GM19239 (cell line): ENCODE measurements around the gene MINAR2.
A peak's percentile ranks its signal among the peaks of the same experiment; 100 is the strongest.

Experiments
- DNase-seq: peaks from one replicate; pipeline ENCODE4 v3.0.0; 2011; ENCODE audit warnings: low spot score; ENCODE audit not compliant: insufficient read length
- FAIRE-seq: peaks from 2 replicates; lab custom pipeline; 2011; peaks lifted over from hg19 to GRCh38; lab: Jason Lieb, UNC

MINAR2 gene

DNA sequence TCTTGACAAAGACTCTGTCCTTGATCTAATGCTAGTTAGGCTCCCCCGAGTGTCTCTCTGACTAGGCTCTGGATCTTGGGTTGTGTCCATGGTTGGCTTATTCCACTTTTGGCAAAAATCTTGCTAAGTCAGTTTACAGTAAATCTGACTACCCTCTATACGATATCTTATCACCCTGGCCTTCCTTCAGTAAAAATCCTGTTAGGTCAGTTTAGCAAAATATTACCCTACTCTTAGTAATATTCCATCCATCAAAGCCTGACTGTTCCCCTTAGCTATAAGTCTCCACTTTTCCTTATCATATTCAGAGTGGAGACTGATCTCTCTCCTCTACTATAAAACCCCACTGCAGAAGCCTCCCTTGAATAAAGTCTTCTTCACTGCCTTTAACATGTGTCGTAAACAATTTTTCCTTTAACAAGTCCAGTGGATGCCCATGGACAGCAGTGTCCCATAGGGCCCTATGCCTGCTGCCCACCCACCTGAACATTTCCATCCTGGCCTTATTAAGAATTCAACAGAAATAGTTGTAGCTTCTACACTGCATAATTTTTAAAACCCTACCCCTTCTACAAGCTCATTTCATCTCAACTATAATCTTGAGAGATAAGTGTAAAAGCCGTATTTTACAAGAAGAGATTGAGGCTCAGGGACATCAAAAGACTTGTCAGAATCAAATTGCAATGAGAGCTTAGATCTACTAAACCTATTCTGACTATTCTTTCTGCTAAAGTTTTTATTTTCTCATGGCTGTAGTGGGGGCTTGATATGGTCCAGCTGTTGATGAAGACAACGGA lies 22.3 kb downstream of the MINAR2 start:
- DNase-seq (no peak), FAIRE-seq (no peak)

DNA sequence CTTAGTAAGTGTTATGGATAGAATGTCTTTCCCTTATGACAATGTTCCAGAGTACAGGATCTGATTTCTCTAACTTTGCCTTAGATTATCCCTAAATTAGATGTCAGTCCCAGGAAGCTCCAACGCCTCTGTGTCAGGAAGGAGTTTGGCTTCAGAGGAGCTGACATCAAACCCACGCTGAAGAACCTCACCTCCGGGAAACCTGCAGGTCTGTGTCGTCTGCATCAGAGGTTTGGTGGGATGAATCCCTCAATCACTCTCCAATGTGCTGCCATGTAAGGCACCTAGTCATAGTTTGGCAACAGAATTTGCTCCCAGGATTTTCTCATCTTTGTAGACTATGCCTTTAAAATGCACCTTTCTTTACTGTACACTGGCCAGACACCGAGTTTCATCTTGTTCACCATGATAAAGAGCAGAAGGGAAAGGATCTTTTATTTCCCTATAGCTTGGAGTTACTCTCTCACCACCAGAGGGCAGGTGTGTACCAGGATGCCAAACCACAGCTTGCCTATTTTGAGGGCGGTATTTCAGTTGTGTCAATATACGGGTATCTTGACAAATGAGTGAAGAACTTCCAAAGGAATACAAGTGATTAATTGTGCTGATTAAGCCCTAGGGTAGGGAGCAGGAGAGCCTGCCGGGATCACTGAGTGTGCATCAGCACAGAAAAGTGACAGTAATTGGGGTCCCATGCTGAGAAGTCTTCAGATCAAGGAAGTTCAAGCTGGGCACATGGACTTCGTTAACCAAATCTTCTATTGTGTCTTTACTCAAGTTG lies 23.4 kb downstream of the MINAR2 start:
- DNase-seq (peak; percentile 10), FAIRE-seq (peak; percentile 68)

DNA sequence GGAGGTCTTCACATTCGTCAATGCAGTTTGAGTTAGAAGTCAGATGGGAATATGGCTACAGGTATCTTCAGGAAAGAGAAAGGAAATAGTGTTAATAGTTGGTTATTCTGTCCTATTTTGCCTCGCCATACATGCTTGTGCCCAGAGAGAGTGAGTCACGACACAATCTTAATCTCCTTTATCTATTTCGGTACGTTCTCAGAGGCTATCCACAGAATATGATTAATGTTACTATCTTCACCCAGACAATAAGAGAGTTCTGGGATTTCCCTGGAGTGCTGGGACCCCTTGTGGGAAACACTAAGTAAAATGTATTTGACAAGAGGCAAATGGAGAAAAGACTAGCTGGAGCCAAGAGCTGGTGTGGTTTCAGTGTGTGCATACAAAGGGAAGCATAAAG lies 25.5 kb downstream of the MINAR2 start:
- no peak for FAIRE-seq
- DNase-seq: no peak

DNA sequence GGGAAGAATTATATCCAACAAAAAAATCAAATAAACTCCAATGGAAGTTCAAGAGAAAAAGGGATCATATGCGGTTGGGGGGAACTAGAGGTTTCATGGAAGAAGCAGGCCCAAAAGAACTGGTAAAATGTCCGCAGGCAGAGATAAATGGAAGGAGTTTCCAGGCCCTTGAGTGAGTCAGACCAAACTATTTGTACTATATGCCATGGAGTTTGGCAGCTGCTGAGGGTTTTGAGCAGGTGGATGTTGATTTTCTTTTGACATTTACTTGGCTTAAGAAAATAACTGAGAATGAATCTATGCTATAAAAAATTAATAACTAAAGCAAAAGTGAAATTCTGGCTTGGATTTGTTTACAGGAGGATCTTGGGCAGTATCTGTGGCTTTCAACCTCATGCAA lies 33.7 kb downstream of the MINAR2 start:
- no peak for FAIRE-seq

DNA sequence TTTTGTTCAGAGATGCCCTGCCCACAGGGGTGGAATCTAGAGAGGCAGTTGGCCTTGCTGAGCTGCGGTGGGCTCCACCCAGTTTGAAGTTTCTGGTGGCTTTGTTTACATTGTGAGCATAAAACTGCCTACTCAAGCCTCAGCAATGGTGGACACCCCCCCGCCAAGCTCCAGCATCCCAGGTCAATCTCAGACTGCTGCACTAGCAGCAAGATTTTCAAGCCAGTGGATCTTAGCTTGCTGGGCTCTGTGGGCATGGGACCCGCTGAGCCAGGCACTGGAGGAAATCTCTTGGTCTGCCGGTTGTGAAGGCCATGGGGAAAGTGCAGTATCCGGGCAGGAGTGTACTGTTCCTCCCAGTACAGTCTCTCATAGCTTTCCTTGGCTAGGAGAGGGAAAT lies 55.5 kb downstream of the MINAR2 start:
- DNase-seq: no peak
- no peak for FAIRE-seq

More for the DNA sequence above, 33.7 kb downstream of the MINAR2 start:
- no peak for DNase-seq

DNA sequence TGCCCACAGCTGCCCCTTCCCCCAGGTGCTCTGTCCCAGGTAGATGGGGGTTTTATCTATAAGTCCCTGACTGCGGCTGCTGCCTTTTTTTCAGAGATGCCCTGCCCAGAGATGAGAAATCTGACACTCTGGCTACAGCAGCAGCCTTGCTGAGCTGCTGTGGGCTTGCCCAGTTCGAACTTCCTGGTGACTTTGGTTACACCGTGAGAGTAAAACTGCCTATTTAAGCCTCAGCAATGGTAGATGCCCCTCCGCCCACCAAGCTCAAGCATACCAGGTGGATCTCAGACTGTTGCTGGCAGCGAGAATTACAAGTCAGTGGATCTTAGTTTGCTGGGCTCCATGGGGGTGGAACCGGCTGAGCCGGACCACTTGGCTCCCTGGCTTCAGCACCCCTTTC lies 56.8 kb downstream of the MINAR2 start:
- DNase-seq: no peak
- FAIRE-seq: no peak

DNA sequence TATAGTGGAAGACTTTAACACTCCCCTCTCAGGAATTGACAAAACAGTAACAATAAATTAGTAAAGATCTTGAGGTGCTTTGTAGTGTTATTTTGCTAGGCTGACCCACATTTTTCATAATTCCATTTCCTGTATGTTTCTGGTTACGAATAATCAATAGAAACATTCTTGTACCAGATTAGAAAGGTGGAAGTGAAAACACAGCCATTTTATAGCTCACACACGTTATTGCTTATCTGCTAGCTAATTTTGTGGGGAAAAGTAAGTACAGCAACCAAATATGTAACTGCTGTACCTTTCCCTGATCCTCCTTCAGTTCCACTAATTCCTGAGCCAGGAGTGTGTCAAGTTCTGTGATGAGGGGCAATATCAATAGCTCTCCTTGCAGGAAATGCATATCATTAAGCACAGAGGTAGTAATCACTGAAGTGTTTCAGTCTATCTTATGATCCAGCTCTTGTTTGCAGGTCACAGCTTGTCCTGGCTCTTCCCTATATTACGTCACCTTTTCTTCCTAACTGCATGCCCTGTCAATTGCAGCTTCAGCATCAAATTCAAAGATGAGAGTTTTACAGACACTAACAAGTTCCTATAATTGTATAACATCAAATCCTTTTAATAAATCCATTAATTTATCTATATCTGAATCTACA lies 59.4 kb downstream of the MINAR2 start:
- no peak for FAIRE-seq
- DNase-seq: no peak
